Bronchial smooth muscle cell (primary cell): ENCODE results near the gene CRISP3. TPM values are rescaled to one million over a fixed set of nuclear protein-coding genes. Genes with fewer than 3 reads are reported as not detected.

Experiments
- total RNA-seq: library from RNA; depleted of rRNA; stranded (reverse); fragments of >200 nt; gene quantifications from 2 replicates; pipeline ENCODE4 v1.2.1, GENCODE V29; 2014

The CRISP3 gene, protein sequence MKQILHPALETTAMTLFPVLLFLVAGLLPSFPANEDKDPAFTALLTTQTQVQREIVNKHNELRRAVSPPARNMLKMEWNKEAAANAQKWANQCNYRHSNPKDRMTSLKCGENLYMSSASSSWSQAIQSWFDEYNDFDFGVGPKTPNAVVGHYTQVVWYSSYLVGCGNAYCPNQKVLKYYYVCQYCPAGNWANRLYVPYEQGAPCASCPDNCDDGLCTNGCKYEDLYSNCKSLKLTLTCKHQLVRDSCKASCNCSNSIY
- not detected in 2 replicates for total RNA-seq

DNA sequence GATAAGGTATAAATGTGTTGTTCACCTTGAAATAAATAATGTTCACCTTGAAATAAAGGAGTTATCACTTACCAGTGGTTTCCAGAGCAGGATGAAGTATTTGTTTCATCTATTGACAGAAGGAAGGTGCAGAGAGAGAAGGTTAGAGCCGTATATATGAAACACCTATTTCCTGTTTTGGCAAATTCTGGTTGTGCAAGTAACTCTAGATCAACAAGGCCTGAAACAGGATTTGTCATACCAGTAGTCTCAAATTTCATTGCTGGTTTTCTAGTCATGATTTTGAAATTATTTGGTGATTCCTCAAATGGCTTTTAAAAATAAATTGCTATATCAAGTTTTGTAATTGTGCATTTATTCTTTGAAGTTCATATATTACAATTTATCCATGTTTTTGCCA is at the start of gene CRISP3:
CRISP3 (minus strand) TSS at position 130 of the 400 bp plus-strand sequence; CDS start at position 109, 21 bp downstream.

DNA sequence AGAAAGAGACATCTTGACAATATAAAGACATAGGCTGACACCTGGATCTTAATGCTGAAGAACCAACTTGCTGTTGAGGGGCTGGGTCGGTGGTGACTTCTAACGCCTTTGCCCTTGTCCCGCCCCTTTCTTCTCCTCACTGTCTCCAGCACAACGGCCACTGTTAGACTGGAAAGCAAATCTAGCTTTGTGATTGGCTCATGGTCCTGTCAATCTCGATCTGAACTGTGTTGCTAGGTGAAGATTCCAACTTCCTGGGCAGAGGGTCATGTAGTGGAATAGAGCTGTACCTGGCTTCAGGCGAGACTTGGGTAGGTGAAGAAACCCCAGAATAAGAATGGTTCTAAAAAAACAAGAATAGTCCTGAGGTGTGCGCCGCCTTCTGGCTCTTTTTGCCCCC is 43.0 kb upstream of the CRISP3 start, which contains the start of gene PGK2:
PGK2 (minus strand) TSS at position 110 of the 400 bp plus-strand sequence; CDS start at position 12, 98 bp downstream.

DNA sequence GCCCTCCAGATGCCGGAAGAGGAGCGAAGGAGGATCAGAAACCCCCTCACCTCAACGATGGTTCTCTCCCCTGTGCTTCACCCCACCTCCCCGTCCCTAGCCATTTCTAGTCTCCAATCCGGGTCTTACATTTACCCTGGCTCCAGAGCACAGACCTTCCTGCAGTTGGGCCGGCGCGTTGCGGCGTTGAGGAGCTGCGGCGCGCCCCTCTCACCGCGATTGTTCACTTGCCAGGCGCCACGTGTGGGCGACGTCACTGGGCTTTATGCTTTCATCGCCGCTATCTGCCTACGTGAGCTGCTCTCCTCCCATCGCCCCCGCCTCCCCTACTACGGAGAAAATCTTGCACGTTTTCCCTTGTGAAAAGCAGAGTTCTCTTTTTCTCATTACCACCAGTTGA is 30.8 kb downstream of the CRISP3 start, which contains the start of gene CRISP2:
CRISP2 (minus strand) TSS at position 198 of the 400 bp plus-strand sequence. CDS start 4,347 bp downstream, outside the sequence.

Other genes starting within 250 kb of the CRISP3 start
- gene GLYATL3, start 244.5 kb downstream of the CRISP3 start, total RNA-seq, result not detected in 2 replicates
- 0.17 and 0.79 TPM in 2 replicates for gene C6orf141, start 193.7 kb downstream of the CRISP3 start, total RNA-seq
- under 0.01 TPM in 1 of 2 replicates, not detected in the other for gene RHAG, start 107.5 kb downstream of the CRISP3 start, total RNA-seq
- gene CRISP2, start 30.8 kb downstream of the CRISP3 start, total RNA-seq, result not detected in 2 replicates
- gene PGK2, start 42.9 kb upstream of the CRISP3 start, total RNA-seq, result not detected in 2 replicates
- not detected in 2 replicates for gene CRISP1, start 122.1 kb upstream of the CRISP3 start, total RNA-seq
- not detected in 2 replicates for gene DEFB114, start 219.8 kb upstream of the CRISP3 start, total RNA-seq
- not detected in 2 replicates for gene DEFB113, start 225.2 kb upstream of the CRISP3 start, total RNA-seq